ENCODE results near the gene PCDHA5.
"Not testable (repeated sequence)": the region's sequence is repeated elsewhere in the genome, so short reads cannot be mapped to it uniquely, and the experiment has no call there.

PCDHA5 gene

GRCh38 chr5:140822281-140822629 is 842 bp downstream of the PCDHA5 start:
- Histone ChIP-seq H3K4me1 (ENCODE audit: control insufficient read depth in 5 of 5, insufficient read depth in 5 of 5, low read length in 5 of 5) (no peaks in the 10 kb centered on the region), H3K36me3 (ENCODE audit: control insufficient read depth in 5 of 5, insufficient read depth in 5 of 5, low read length in 5 of 5) (no peaks in the 10 kb centered on the region), H3K4me3 (ENCODE audit: low read depth in 1 of 5, low read length in 5 of 5) (peak overlapping the region in 1 of 5 donors; percentile 45), H3K27ac (ENCODE audit: low read depth, low read length) (no peak overlapping the region), H3K27me3 (ENCODE audit: control insufficient read depth in 5 of 5, insufficient read depth in 4 of 5, low read length in 5 of 5) (peaks cover 0 to 10% (median 0%) of the 10 kb centered on the region in 5 donors), H3K9ac (ENCODE audit: low read length in 5 of 5) (no peak overlapping the region), H3K9me3 (ENCODE audit: control insufficient read depth in 5 of 5, low read length in 5 of 5) (peaks cover 5 to 15% (median 12%) of the 10 kb centered on the region in 5 donors)

GRCh38 chr5:140822969-140823368 is 1.6 kb downstream of the PCDHA5 start:
- peaks cover 0 to 10% (median 0%) of the 10 kb centered on the region in 5 donors for H3K27me3 ChIP-seq (ENCODE audit: control insufficient read depth in 5 of 5, insufficient read depth in 4 of 5, low read length in 5 of 5)

GRCh38 chr5:140823475-140823874 is 2.1 kb downstream of the PCDHA5 start:
- Histone ChIP-seq H3K27ac (ENCODE audit: low read depth, low read length) (no peak overlapping the region), H3K9ac (ENCODE audit: low read length in 5 of 5) (no peak overlapping the region), H3K9me3 (ENCODE audit: control insufficient read depth in 5 of 5, low read length in 5 of 5) (peaks cover 0 to 22% (median 14%) of the 10 kb centered on the region in 5 donors), H3K4me3 (ENCODE audit: low read depth in 1 of 5, low read length in 5 of 5) (no peak overlapping the region), H3K36me3 (ENCODE audit: control insufficient read depth in 5 of 5, insufficient read depth in 5 of 5, low read length in 5 of 5) (no peaks in the 10 kb centered on the region), H3K27me3 (ENCODE audit: control insufficient read depth in 5 of 5, insufficient read depth in 4 of 5, low read length in 5 of 5) (peaks cover 0 to 10% (median 0%) of the 10 kb centered on the region in 5 donors), H3K4me1 (ENCODE audit: control insufficient read depth in 5 of 5, insufficient read depth in 5 of 5, low read length in 5 of 5) (no peaks in the 10 kb centered on the region)

More at GRCh38 chr5:140822969-140823368, 1.6 kb downstream of the PCDHA5 start:
- H3K9me3 ChIP-seq (ENCODE audit: control insufficient read depth in 5 of 5, low read length in 5 of 5) = peaks cover 1 to 19% (median 12%) of the 10 kb centered on the region in 5 donors
- not testable (repeated sequence) for H3K36me3 ChIP-seq (ENCODE audit: control insufficient read depth in 5 of 5, insufficient read depth in 5 of 5, low read length in 5 of 5); H3K9ac ChIP-seq (ENCODE audit: low read length in 5 of 5); H3K27ac ChIP-seq (ENCODE audit: low read depth, low read length); H3K4me1 ChIP-seq (ENCODE audit: control insufficient read depth in 5 of 5, insufficient read depth in 5 of 5, low read length in 5 of 5); H3K4me3 ChIP-seq (ENCODE audit: low read depth in 1 of 5, low read length in 5 of 5)

- H3K9me3 ChIP-seq (ENCODE audit: control insufficient read depth in 5 of 5, low read length in 5 of 5) = peaks cover 2 to 35% (median 22%) of the 10 kb centered on the region in 5 donors
- peak within 1 kb of the TSS in 4 of 5 donors; percentile 5 to 48 (median 39) for H3K4me3 ChIP-seq (ENCODE audit: low read depth in 1 of 5, low read length in 5 of 5)
- no peaks in the 10 kb centered on the region for H3K4me1 ChIP-seq (ENCODE audit: control insufficient read depth in 5 of 5, insufficient read depth in 5 of 5, low read length in 5 of 5)
- H3K27ac ChIP-seq (ENCODE audit: low read depth, low read length) = no peak within 1 kb of the TSS
- peaks cover 0 to 19% (median 3%) of the 10 kb centered on the region in 5 donors for H3K27me3 ChIP-seq (ENCODE audit: control insufficient read depth in 5 of 5, insufficient read depth in 4 of 5, low read length in 5 of 5)
- no peaks in the 10 kb centered on the region for H3K36me3 ChIP-seq (ENCODE audit: control insufficient read depth in 5 of 5, insufficient read depth in 5 of 5, low read length in 5 of 5)
- H3K9ac ChIP-seq (ENCODE audit: low read length in 5 of 5) = no peak within 1 kb of the TSS
These were observed 6.4 kb downstream of the PCDHA5 start, which contains the start of gene PCDHA6 for GRCh38 chr5:140827704-140828361. TSS of gene PCDHA6 (plus strand) at chr5:140827960. CDS start at chr5:140828092, 132 bp downstream.

GRCh38 chr5:140828362-140828737 is 6.9 kb downstream of the PCDHA5 start:
- peaks cover 0 to 20% (median 3%) of the 10 kb centered on the region in 5 donors for H3K27me3 ChIP-seq (ENCODE audit: control insufficient read depth in 5 of 5, insufficient read depth in 4 of 5, low read length in 5 of 5)
- no peaks in the 10 kb centered on the region for H3K4me1 ChIP-seq (ENCODE audit: control insufficient read depth in 5 of 5, insufficient read depth in 5 of 5, low read length in 5 of 5)
- no peak overlapping the region for H3K9ac ChIP-seq (ENCODE audit: low read length in 5 of 5)
- no peaks in the 10 kb centered on the region for H3K36me3 ChIP-seq (ENCODE audit: control insufficient read depth in 5 of 5, insufficient read depth in 5 of 5, low read length in 5 of 5)
- H3K27ac ChIP-seq (ENCODE audit: low read depth, low read length) = no peak overlapping the region
- H3K4me3 ChIP-seq (ENCODE audit: low read depth in 1 of 5, low read length in 5 of 5) = peak overlapping the region in 3 of 5 donors; percentile 5 to 48 (median 34)
- H3K9me3 ChIP-seq (ENCODE audit: control insufficient read depth in 5 of 5, low read length in 5 of 5) = peaks cover 2 to 29% (median 19%) of the 10 kb centered on the region in 5 donors

GRCh38 chr5:140829511-140830501 is 8.4 kb downstream of the PCDHA5 start:
- peak overlapping the region in 1 of 5 donors; percentile 22 for H3K4me3 ChIP-seq (ENCODE audit: low read depth in 1 of 5, low read length in 5 of 5)
- peaks cover 0 to 14% (median 2%) of the 10 kb centered on the region in 5 donors for H3K27me3 ChIP-seq (ENCODE audit: control insufficient read depth in 5 of 5, insufficient read depth in 4 of 5, low read length in 5 of 5)
- not testable (repeated sequence) for H3K9ac ChIP-seq (ENCODE audit: low read length in 5 of 5); H3K4me1 ChIP-seq (ENCODE audit: control insufficient read depth in 5 of 5, insufficient read depth in 5 of 5, low read length in 5 of 5); H3K27ac ChIP-seq (ENCODE audit: low read depth, low read length); H3K36me3 ChIP-seq (ENCODE audit: control insufficient read depth in 5 of 5, insufficient read depth in 5 of 5, low read length in 5 of 5)
- H3K9me3 ChIP-seq (ENCODE audit: control insufficient read depth in 5 of 5, low read length in 5 of 5) = peaks cover 2 to 26% (median 14%) of the 10 kb centered on the region in 5 donors

GRCh38 chr5:140833993-140834392 is 12.6 kb downstream of the PCDHA5 start, which contains the start of gene PCDHA7:
TSS of gene PCDHA7 (plus strand) at chr5:140834269. CDS start at chr5:140834384, 115 bp downstream.
- no peak within 1 kb of the TSS for H3K9ac ChIP-seq (ENCODE audit: low read length in 5 of 5)
- no peaks in the 10 kb centered on the region for H3K4me1 ChIP-seq (ENCODE audit: control insufficient read depth in 5 of 5, insufficient read depth in 5 of 5, low read length in 5 of 5)
- H3K36me3 ChIP-seq (ENCODE audit: control insufficient read depth in 5 of 5, insufficient read depth in 5 of 5, low read length in 5 of 5) = no peaks in the 10 kb centered on the region
- peaks cover 2 to 25% (median 7%) of the 10 kb centered on the region in 5 donors for H3K27me3 ChIP-seq (ENCODE audit: control insufficient read depth in 5 of 5, insufficient read depth in 4 of 5, low read length in 5 of 5)
- H3K9me3 ChIP-seq (ENCODE audit: control insufficient read depth in 5 of 5, low read length in 5 of 5) = peaks cover 2 to 28% (median 23%) of the 10 kb centered on the region in 5 donors
- H3K4me3 ChIP-seq (ENCODE audit: low read depth in 1 of 5, low read length in 5 of 5) = peak within 1 kb of the TSS; percentile 4 to 54 (median 34)
- H3K27ac ChIP-seq (ENCODE audit: low read depth, low read length) = no peak within 1 kb of the TSS

GRCh38 chr5:140834439-140835008 is 13.1 kb downstream of the PCDHA5 start:
- H3K4me1 ChIP-seq (ENCODE audit: control insufficient read depth in 5 of 5, insufficient read depth in 5 of 5, low read length in 5 of 5); H3K36me3 ChIP-seq (ENCODE audit: control insufficient read depth in 5 of 5, insufficient read depth in 5 of 5, low read length in 5 of 5); H3K9ac ChIP-seq (ENCODE audit: low read length in 5 of 5); H3K27ac ChIP-seq (ENCODE audit: low read depth, low read length): not testable (repeated sequence)
- Histone ChIP-seq H3K9me3 (ENCODE audit: control insufficient read depth in 5 of 5, low read length in 5 of 5) (peaks cover 2 to 25% (median 22%) of the 10 kb centered on the region in 5 donors), H3K4me3 (ENCODE audit: low read depth in 1 of 5, low read length in 5 of 5) (peak overlapping the region; percentile 4 to 54 (median 34)), H3K27me3 (ENCODE audit: control insufficient read depth in 5 of 5, insufficient read depth in 4 of 5, low read length in 5 of 5) (peaks cover 2 to 23% (median 7%) of the 10 kb centered on the region in 5 donors)

GRCh38 chr5:140835622-140836510 is 14.5 kb downstream of the PCDHA5 start:
- Histone ChIP-seq H3K27ac (ENCODE audit: low read depth, low read length) (no peak overlapping the region), H3K4me3 (ENCODE audit: low read depth in 1 of 5, low read length in 5 of 5) (peak overlapping the region in 1 of 5 donors; percentile 34), H3K36me3 (ENCODE audit: control insufficient read depth in 5 of 5, insufficient read depth in 5 of 5, low read length in 5 of 5) (no peaks in the 10 kb centered on the region), H3K27me3 (ENCODE audit: control insufficient read depth in 5 of 5, insufficient read depth in 4 of 5, low read length in 5 of 5) (peaks cover 2 to 19% (median 7%) of the 10 kb centered on the region in 5 donors), H3K9ac (ENCODE audit: low read length in 5 of 5) (no peak overlapping the region), H3K4me1 (ENCODE audit: control insufficient read depth in 5 of 5, insufficient read depth in 5 of 5, low read length in 5 of 5) (no peaks in the 10 kb centered on the region), H3K9me3 (ENCODE audit: control insufficient read depth in 5 of 5, low read length in 5 of 5) (peaks cover 5 to 18% (median 14%) of the 10 kb centered on the region in 5 donors)

Data from subcutaneous abdominal adipose tissue (tissue), 5 donors.